Lower leg skin (tissue), 4 donors: ENCODE measurements around the gene TSPAN31. TPM values are rescaled to one million over a fixed set of nuclear protein-coding genes. Genes with fewer than 3 reads are reported as not detected.

Experiments
- DNase-seq, 2 donors: peaks; one replicate each; pipeline ENCODE4 v3.0.0-alpha.2; 2019; ENCODE audit warnings: low spot score in 2 of 2
- H3K4me3 ChIP-seq: fragments of 200-600 bp; sonication (generic); 2 replicates; pipeline ENCODE4 v1.5.1; 2017; ENCODE audit warnings: mild to moderate bottlenecking, low read depth; ENCODE audit not compliant: poor library complexity, severe bottlenecking
- CTCF ChIP-seq, 3 donors: fragments of 450-650 bp; IDR thresholded peaks; one replicate each; pipeline ENCODE4 v1.5.1; 2016; ENCODE audit warnings: antibody characterized with exemption in 3 of 3, mild to moderate bottlenecking in 3 of 3, moderate library complexity in 2 of 3
- POLR2A ChIP-seq, 2 donors: fragments of 450-650 bp; IDR thresholded peaks; one replicate each; pipeline ENCODE4 v1.6.1; 2016 to 2017; ENCODE audit warnings: antibody characterized with exemption in 2 of 2, mild to moderate bottlenecking in 1 of 2, moderate library complexity in 1 of 2
- WGBS, 2 donors: methylation state at CpG; one replicate each; pipeline ENCODE4 v1.1.5; 2018; 5-methylcytosine and 5-hydroxymethylcytosine counted together
- intact Hi-C: fragments of 100-400 bp; cut with DNase I; formaldehyde crosslinking; loops from one replicate; pipeline ENCODE4 v1.15.0; 2023; ENCODE audit warnings: low total_unique reads
- total RNA-seq, 4 donors: library from RNA; depleted of rRNA; stranded (reverse); fragments of >200 nt; gene quantifications; one replicate each; pipeline ENCODE4 v1.1.0, GENCODE V29; 2016

The TSPAN31 gene
- total RNA-seq, 4 donors from 2014 or later, result 44.9 to 76.4 (median 54.7) TPM

- 36 to 39% methylated on average over 8 of the region's 8 CpGs for WGBS, 2 donors
- DNase-seq, result peak in 1 of 2 donors; percentile 83
- peak overlapping the region; percentile 74 for H3K4me3 ChIP-seq
- intact Hi-C loops, result no loop called here
- no peak for TF ChIP-seq POLR2A (IDR thresholded peaks at IDR 0.05)
- TF ChIP-seq CTCF (IDR thresholded peaks at IDR 0.05), result no peak
Observed at GRCh38 chr12:57745485-57745881, 644 bp downstream of the TSPAN31 start.

- H3K4me3 ChIP-seq, result no peak overlapping the region
- intact Hi-C loops, result no loop called here
- WGBS, 2 donors, result 72 to 73% methylated on average over 3 of the region's 3 CpGs
- no peak for TF ChIP-seq POLR2A (IDR thresholded peaks at IDR 0.05)
- TF ChIP-seq CTCF (IDR thresholded peaks at IDR 0.05), result no peak
- no peak for DNase-seq
Observed at GRCh38 chr12:57746025-57746424, 1.2 kb downstream of the TSPAN31 start.

DNA sequence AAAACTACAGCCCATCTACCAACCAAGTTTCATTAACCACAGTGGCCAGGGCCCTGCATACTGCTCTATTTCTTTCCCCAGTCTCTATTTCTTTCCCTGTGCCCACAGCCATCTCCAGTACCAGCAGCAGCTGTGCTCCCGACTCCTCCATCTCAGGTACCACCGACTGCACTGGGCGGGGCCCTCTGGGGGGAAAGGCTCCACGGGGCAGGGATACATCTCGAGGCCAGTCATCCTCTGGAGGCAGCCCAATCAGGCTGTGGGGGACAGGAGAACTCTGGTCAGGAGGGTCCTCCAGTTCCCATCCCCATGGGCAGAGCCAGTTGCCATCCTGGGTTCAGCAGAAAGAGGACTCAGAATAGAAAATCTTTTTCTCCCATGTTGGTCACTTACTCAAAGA lies 4.2 kb downstream of the TSPAN31 start:
- TF ChIP-seq CTCF (IDR thresholded peaks at IDR 0.05) (no peak), POLR2A (IDR thresholded peaks at IDR 0.05) (no peak)
- WGBS, 2 donors, result 91 to 93% methylated on average over 5 of the region's 5 CpGs
- intact Hi-C loops, result no loop called here
- DNase-seq, result peak in 1 of 2 donors; percentile 85
- H3K4me3 ChIP-seq, result no peak overlapping the region

GRCh38 chr12:57750561-57751431 lies 6.0 kb downstream of the TSPAN31 start:
- no peak for TF ChIP-seq POLR2A (IDR thresholded peaks at IDR 0.05)
- no peak for TF ChIP-seq CTCF (IDR thresholded peaks at IDR 0.05)
- peak in 1 of 2 donors; percentile 76 for DNase-seq
- H3K4me3 ChIP-seq, result peak overlapping the region; percentile 54
- 86 to 87% methylated on average over 15 of the region's 15 CpGs for WGBS, 2 donors
- intact Hi-C loops, result no loop called here

DNA sequence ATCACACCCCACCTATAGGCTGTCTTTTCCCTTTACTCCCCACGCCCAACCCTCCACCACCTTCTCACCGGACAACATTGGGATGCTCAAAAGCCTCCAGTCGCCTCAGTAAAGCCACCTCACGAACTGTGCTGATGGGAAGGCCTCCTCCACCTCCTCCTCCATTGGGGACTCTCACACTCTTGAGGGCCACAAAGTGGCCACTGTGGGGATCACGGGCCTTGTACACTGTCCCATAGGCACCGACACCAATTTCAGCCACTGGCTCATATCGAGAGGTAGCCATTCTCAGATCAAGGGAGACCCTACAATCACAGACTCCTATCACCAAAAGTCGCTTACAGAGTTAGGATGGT lies 6.6 kb downstream of the TSPAN31 start:
- peak overlapping the region; percentile 54 for H3K4me3 ChIP-seq
- WGBS, 2 donors, result 9 to 12% methylated on average over 8 of the region's 8 CpGs
- peak in 1 of 2 donors; percentile 86 for DNase-seq
- intact Hi-C loops, result no loop called here
- TF ChIP-seq CTCF (IDR thresholded peaks at IDR 0.05), result no peak
- TF ChIP-seq POLR2A (IDR thresholded peaks at IDR 0.05), result no peak
